AG04449 (cell line): ENCODE data around the gene MATN3.

Experiments used
- CTCF ChIA-PET: fragments of 350-600 bp; formaldehyde crosslinking; extraction: SDS; loops from one replicate; lab custom pipeline; 2021; ENCODE audit warnings: antibody characterized with exemption; lab: Yijun Ruan, JAX
- POLR2A ChIA-PET: fragments of 400-600, 350-600 bp; formaldehyde crosslinking; extraction: SDS; loops from one replicate; lab custom pipeline; 2020; ENCODE audit warnings: antibody characterized with exemption, inconsistent platforms; lab: Yijun Ruan, JAX
- DNase-seq: peaks from one replicate; pipeline ENCODE4 v3.0.0-alpha.2; 2010; ENCODE audit warnings: low read depth, low spot score
- H3K4me3 ChIP-seq: 2 replicates; pipeline ENCODE4 v1.5.1; 2011; ENCODE audit warnings: low read depth, mild to moderate bottlenecking, control low read depth, low read length
- CTCF ChIP-seq: IDR thresholded peaks from one replicate; pipeline ENCODE4 v1.5.1; 2011; ENCODE audit warnings: mild to moderate bottlenecking, moderate library complexity, low read length, control low read depth, inconsistent platforms; ENCODE audit not compliant: insufficient read depth; ENCODE audit errors: missing control alignments

The MATN3 gene

DNA sequence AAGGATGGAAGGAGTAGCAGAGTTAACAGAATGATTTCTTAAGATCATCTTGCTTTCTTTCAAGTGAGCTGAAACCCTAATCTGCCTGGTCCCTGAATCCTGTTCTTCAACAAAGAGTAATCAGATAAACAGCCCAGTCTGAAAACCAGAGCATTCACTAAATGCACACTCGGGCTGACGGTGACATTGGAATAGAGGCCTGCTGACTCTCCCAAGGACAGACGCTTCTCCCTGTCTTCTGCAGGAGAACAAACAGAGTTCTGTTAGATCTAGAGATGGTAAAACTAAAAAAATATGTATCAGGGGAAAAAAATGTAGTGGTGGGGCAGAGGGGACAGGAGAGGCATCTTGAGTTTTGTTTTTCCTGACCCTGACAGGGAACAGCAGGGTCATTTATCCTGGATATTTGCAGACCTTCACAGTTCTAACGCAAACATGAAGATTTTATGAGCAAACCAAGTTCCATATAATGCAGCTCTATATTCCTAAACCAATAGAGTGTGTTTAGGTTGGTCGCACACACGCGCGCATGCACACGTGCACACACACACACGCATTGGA is 7.3 kb downstream of the MATN3 start:
- ChIA-PET POLR2A (no interaction called here), CTCF (interaction anchor here (4.3 kb wide), 1 partner anchor 10 kb away, joined by 58 read pairs; no protein-coding TSS in a partner anchor)
- no peak for TF ChIP-seq CTCF
- DNase-seq = no peak
- no peak overlapping the region for H3K4me3 ChIP-seq

GRCh38 chr2:20001361-20001863 is 11.1 kb downstream of the MATN3 start:
- no peak overlapping the region for H3K4me3 ChIP-seq
- POLR2A ChIA-PET = no interaction called here
- no peak for TF ChIP-seq CTCF
- no peak for DNase-seq
- CTCF ChIA-PET = interaction anchor here (1.0 to 4.3 kb wide), 2 partner anchors 13 to 46 kb away, joined by 3 to 58 read pairs; no protein-coding TSS in a partner anchor

GRCh38 chr2:19993731-19994130 is 18.7 kb downstream of the MATN3 start:
- ChIA-PET POLR2A (no interaction called here), CTCF (interaction anchor here (0.9 to 1.7 kb wide), 4 partner anchors 20 to 47 kb away, joined by 3 to 10 read pairs (median 3); no protein-coding TSS in a partner anchor)
- no peak for TF ChIP-seq CTCF
- no peak for DNase-seq
- H3K4me3 ChIP-seq = no peak overlapping the region

GRCh38 chr2:19991895-19992294 is 20.6 kb downstream of the MATN3 start:
- no peak for DNase-seq
- CTCF ChIA-PET = interaction anchor here (0.9 to 1.0 kb wide), 2 partner anchors 22 to 23 kb away, joined by 3 read pairs; no protein-coding TSS in a partner anchor

GRCh38 chr2:19990416-19990728 is 22.1 kb downstream of the MATN3 start:
- DNase-seq = no peak
- no peak for TF ChIP-seq CTCF
- H3K4me3 ChIP-seq = peak overlapping the region; percentile 86
- POLR2A ChIA-PET = no interaction called here
- CTCF ChIA-PET = interaction anchor here (1.2 to 2.8 kb wide), 3 partner anchors 25 to 108 kb away, joined by 3 to 19 read pairs (median 8); no protein-coding TSS in a partner anchor

More at GRCh38 chr2:19991895-19992294, 20.6 kb downstream of the MATN3 start:
- POLR2A ChIA-PET = no interaction called here
- TF ChIP-seq CTCF = no peak
- H3K4me3 ChIP-seq = no peak overlapping the region

- ChIA-PET POLR2A (no interaction called here), CTCF (interaction anchor here (0.9 to 2.8 kb wide), 6 partner anchors 13 to 302 kb away, joined by 3 to 19 read pairs (median 6); no protein-coding TSS in a partner anchor)
- H3K4me3 ChIP-seq = peak within 1 kb of the TSS; percentile 86
- DNase-seq = no peak
- no peak for TF ChIP-seq CTCF
Observed at GRCh38 chr2:19989667-19990415, 22.6 kb downstream of the MATN3 start, which contains the start of gene WDR35. Gene WDR35 (minus strand): TSS chr2:19990105. CDS start chr2:19990015, 90 bp downstream.
